GM13977 (cell line): ENCODE data around the gene TPM1.

Experiments
- DNase-seq: peaks from one replicate; pipeline ENCODE4 v3.0.0; 2012; ENCODE audit warnings: low spot score
- in situ Hi-C: fragments of 300-500 bp; cut with MboI; formaldehyde crosslinking; loops from one replicate; pipeline ENCODE4 v1.12.0; 2022; ENCODE audit warnings: low sequenced_read_pairs, low pct_unique_long_range_greater_than_20kb, mixed read lengths, inconsistent platforms; ENCODE audit not compliant: unreplicated experiment
- TF ChIP-seq, protein P1 (sequence below): IDR thresholded peaks from 2 replicates; pipeline ENCODE4 v1.5.1; 2012; ENCODE audit warnings: mild to moderate bottlenecking, control low read depth; ENCODE audit not compliant: insufficient read depth; ENCODE audit errors: extremely low read depth, missing control alignments

Gene TPM1

DNA sequence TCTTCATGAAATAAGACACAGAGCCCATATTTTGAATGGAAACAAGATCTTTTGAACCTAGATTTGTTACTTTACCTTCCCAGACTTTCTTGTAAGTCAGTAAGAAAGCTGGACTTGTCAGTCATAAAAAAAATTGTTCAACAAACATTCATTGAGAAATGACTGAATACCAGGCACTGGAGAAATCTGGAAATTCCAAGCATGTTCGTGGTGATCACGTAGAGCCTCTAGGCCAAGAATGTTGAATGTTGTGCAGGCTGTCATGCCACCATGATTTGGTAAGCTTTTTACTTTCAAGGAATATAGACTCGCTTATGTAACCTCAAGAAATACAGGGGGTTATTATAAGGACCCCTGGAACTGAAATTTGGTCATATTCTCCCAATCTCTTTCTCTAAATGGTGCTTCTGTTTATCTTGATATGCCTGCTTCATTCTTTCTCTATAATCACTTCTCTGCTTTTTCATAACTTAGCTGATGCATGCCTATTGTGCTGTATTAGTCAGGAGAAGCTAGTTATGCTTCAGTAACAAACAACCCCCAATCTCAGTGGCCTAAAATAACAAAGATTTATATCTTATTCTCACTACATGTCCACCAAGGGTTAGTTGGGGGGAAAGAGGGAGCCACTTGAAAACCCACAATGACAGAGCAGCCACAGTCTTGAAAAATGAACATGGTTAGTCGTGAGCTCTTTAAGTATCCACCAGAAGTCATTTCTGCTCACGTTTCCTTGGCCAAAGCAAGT lies 3.4 kb upstream of the TPM1 start:
- TF ChIP-seq, protein P1, sequence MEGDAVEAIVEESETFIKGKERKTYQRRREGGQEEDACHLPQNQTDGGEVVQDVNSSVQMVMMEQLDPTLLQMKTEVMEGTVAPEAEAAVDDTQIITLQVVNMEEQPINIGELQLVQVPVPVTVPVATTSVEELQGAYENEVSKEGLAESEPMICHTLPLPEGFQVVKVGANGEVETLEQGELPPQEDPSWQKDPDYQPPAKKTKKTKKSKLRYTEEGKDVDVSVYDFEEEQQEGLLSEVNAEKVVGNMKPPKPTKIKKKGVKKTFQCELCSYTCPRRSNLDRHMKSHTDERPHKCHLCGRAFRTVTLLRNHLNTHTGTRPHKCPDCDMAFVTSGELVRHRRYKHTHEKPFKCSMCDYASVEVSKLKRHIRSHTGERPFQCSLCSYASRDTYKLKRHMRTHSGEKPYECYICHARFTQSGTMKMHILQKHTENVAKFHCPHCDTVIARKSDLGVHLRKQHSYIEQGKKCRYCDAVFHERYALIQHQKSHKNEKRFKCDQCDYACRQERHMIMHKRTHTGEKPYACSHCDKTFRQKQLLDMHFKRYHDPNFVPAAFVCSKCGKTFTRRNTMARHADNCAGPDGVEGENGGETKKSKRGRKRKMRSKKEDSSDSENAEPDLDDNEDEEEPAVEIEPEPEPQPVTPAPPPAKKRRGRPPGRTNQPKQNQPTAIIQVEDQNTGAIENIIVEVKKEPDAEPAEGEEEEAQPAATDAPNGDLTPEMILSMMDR = no peak
- DNase-seq = no peak
- in situ Hi-C loops = no loop called here

- DNase-seq = no peak
- in situ Hi-C loops = no loop called here
- TF ChIP-seq, protein P1 = no peak
These were observed 2.7 kb upstream of the TPM1 start for GRCh38 chr15:63039811-63040210.

GRCh38 chr15:63040509-63040908 lies 2.0 kb upstream of the TPM1 start:
- TF ChIP-seq, protein P1 = no peak
- in situ Hi-C loops = no loop called here
- DNase-seq = no peak

DNA sequence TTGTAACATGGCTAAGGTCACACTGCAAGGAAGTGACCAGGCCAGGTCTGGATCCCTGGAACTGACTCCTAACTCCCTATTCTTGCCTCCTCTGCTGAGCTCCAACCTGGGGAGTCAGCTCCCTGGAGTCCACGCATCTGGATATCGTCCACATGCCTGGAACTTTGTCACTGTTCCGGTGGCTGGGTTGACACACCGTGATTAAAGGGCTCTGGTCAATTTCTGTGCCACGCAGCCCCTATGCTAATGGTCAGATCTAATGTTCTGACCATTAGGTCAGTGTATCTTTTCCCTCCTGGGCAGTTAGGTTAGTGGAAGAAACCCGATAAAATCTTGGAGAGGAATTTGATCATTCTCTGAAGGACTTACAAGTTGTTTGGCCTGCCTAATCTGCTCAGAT lies 1.6 kb upstream of the TPM1 start:
- TF ChIP-seq, protein P1 = no peak
- in situ Hi-C loops = no loop called here
- DNase-seq = no peak

GRCh38 chr15:63041402-63041973 lies 1.1 kb upstream of the TPM1 start:
- DNase-seq = no peak
- in situ Hi-C loops = no loop called here
- TF ChIP-seq, protein P1 = no peak

DNA sequence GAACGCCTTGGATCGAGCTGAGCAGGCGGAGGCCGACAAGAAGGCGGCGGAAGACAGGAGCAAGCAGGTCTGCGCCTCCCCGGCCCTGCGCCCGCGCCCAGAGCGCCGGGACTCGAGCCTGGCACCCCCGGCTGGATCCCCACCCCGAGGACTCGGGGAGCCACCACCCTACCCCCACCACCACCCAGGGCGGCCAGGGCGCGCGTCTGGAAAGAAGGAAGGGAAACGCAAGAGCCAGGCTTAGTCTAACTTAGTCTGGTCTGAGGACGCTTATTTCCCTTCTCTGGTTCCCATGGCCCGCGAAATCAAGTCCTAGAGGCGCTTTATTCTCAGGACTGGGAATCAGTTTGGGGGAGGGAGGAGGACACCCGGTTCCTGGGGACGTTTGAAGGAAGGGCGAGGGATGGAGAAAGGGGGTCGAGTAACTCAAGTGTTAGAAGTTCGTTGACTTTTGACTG lies 359 bp downstream of the TPM1 start:
- TF ChIP-seq, protein P1 = no peak
- DNase-seq = peak; percentile 49
- in situ Hi-C loops = no loop called here
